Fibroblast of skin of abdomen (primary cell): ENCODE data around the gene GNG2.

Experiments
- DNase-seq: peaks from one replicate; pipeline ENCODE4 v3.0.0-alpha.2; 2013

Gene GNG2

GRCh38 chr14:51950007-51950406 lies 89.6 kb downstream of the GNG2 start:
- DNase-seq: no peak

- no peak for DNase-seq
Observed at GRCh38 chr14:51951656-51952055, 91.2 kb downstream of the GNG2 start.

GRCh38 chr14:51954031-51954430 lies 93.6 kb downstream of the GNG2 start:
- no peak for DNase-seq

GRCh38 chr14:51954657-51955056 lies 94.2 kb downstream of the GNG2 start:
- no peak for DNase-seq

- DNase-seq: peak; percentile 30
Observed at GRCh38 chr14:51957950-51958349, 97.5 kb downstream of the GNG2 start.

GRCh38 chr14:51959928-51960327 lies 99.5 kb downstream of the GNG2 start:
- DNase-seq: no peak

GRCh38 chr14:51960866-51961265 lies 100.5 kb downstream of the GNG2 start:
- DNase-seq: no peak

- DNase-seq: peak; percentile 26
Observed at GRCh38 chr14:51962711-51963110, 102.3 kb downstream of the GNG2 start.

- peak; percentile 36 for DNase-seq
Observed at GRCh38 chr14:51963286-51963685, 102.9 kb downstream of the GNG2 start.

- DNase-seq: peak; percentile 48
Observed at GRCh38 chr14:51967521-51967920, 107.1 kb downstream of the GNG2 start.

GRCh38 chr14:51969852-51970540 lies 109.6 kb downstream of the GNG2 start:
- DNase-seq: no peak

- DNase-seq: no peak
Observed at GRCh38 chr14:51972566-51972965, 112.2 kb downstream of the GNG2 start.

- DNase-seq: no peak
Observed at GRCh38 chr14:51977075-51977474, 116.7 kb downstream of the GNG2 start.

GRCh38 chr14:51978681-51979085 lies 118.3 kb downstream of the GNG2 start:
- no peak for DNase-seq

GRCh38 chr14:51979088-51979709 lies 118.8 kb downstream of the GNG2 start:
- DNase-seq: peak; percentile 73

GRCh38 chr14:51981218-51981854 lies 120.9 kb downstream of the GNG2 start:
- DNase-seq: no peak

- DNase-seq: no peak
Observed at GRCh38 chr14:51988221-51988620, 127.8 kb downstream of the GNG2 start.

- DNase-seq: peak; percentile 93
Observed at GRCh38 chr14:51989293-51990234, 129.2 kb downstream of the GNG2 start, which contains the start of gene RTRAF. RTRAF (plus strand) TSS chr14:51989546; CDS start chr14:51989640, 94 bp downstream.

- no peak for DNase-seq
Observed at GRCh38 chr14:51990488-51990887, 130.1 kb downstream of the GNG2 start.

GRCh38 chr14:51993285-51993920 lies 133.0 kb downstream of the GNG2 start:
- DNase-seq: no peak

GRCh38 chr14:51996148-51996746 lies 135.8 kb downstream of the GNG2 start:
- peak; percentile 33 for DNase-seq

GRCh38 chr14:51998348-51998747 lies 137.9 kb downstream of the GNG2 start:
- DNase-seq: no peak
